Heart left ventricle (tissue), 13 donors: Measurements from ENCODE around the gene TACR3.
"Not testable (repeated sequence)": the region's sequence is repeated elsewhere in the genome, so short reads cannot be mapped to it uniquely, and the experiment has no call there.

ENCODE experiments used
- CTCF ChIP-seq, 12 donors: fragments of 200-600 bp; sonication (generic) in 4 of 12; IDR thresholded peaks; one replicate each; pipeline versions ENCODE4 v1.5.0 to v1.8.0; 2018 to 2022; ENCODE audit warnings: antibody characterized with exemption in 12 of 12, mild to moderate bottlenecking in 5 of 12
- POLR2A ChIP-seq, 2 donors: fragments of 450-650 bp; IDR thresholded peaks; one replicate each; pipeline ENCODE4 v1.6.1; 2017; ENCODE audit warnings: antibody characterized with exemption in 2 of 2, mild to moderate bottlenecking in 2 of 2, moderate library complexity in 2 of 2
- donor health status: ischemic (EF 13 %, LVEDD 7.1; RV severe dilation, severe dysfunction).
- donor health status: DM: no; HTN: yes; CAD: no.
- donor health status: DM: no; HTN: no; CAD: no.
- donor health status: ischemic (EF 25% LVEDD 6.9; RV normal size, moderate dysfunction).
- donor health status: ischemic (EF 25% LVEDD 5.7; RV mildly dilated, moderate dysfunction).
- donor health status: ischemic (EF 35%, LVEDD 5.7; RV mildly dilated, moderate dysfunction).
- donor health status: nonischemic (EF 11% LVEDD 7.7; RV severe dilation, severe dysfunction).
- donor health status: DM: yes; HTN: yes; CAD: no.
- donor health status: PGD.
- donor health status: ischemic (EF 29% LVEDD 5.4; RV normal size, mild dysfunction).
- donor health status: nonischemic (EF 23%, LVEDD 6.1; RV moderate dilation, normal function).

DNA sequence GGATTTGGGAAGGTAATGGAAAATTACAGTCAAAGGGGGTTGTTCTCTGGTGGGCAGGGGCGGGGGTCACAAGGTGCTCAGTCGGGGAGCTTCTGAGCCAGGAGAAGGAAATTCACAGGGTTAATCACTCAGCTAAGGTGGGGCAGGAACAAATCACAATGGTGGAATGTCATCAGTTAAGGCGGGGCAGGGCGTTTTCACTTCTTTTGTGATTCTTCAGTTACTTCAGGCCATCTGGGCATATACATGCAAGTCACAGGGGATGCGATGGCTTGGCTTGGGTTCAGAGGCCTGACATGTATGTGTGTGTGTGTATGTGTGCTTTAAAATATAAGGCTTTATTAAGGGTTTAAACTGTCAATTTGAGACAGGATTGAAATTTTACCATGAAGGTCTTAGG is 160.6 kb downstream of the TACR3 start:
- not testable (repeated sequence) for TF ChIP-seq CTCF, POLR2A (IDR thresholded peaks at IDR 0.05)
